ENCODE measurements around the gene SEC11A.
"Not testable (repeated sequence)": the region's sequence is repeated elsewhere in the genome, so short reads cannot be mapped to it uniquely, and the experiment has no call there.

The SEC11A gene

DNA sequence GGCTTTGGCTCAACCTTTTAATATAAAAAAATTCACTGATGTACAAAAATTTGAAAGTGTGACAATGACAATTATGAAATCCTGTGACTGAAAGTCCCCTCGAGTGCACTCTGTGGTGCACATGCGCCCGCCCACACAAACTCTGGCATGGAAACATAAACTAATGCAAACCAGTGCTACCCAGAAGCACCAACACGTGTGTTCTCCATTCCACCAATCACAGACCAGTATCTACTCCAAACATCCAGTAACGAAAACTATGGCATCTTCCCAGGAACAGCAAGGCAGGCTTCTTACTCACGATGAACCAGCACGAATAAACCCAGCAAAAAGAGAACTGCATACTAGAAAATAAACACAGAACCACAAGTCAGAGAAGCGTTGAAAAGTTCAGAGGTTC lies 46.2 kb downstream of the SEC11A start:
- no peak for DNase-seq

DNA sequence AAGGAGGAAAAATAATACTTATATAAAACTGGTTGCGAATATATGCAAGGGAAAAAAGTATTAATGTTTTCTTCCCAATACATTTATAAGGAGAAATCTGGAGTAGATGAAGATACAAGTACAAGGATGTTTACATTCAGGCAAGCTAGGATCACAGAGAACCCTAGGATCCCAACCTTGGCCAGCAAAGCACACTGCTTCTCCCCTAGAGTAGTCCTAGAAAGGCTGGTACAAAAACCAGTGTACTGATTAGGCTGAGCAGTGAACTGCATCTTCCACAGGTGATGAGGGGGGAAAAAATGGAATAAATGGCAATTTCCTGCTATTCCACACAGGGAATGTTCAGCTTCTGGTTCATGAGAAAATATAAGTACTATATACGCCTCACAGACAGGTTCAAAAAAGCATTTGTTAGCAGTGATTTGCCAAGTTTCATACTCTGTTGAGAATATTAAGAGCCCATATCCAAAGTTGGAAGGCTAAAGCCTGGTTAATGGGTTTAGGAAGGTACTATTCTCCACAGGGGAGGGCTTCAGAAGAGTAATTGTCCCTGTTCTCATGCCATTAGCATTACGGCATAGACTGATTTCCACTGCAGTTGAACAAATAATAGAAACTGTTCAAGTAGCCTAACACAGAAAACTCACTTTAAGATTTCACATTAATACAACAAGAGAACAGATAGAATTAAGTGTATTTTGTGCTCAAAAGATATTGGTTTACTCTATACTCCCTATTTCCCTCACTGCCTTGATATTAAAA lies 47.5 kb downstream of the SEC11A start:
- DNase-seq = no peak

DNA sequence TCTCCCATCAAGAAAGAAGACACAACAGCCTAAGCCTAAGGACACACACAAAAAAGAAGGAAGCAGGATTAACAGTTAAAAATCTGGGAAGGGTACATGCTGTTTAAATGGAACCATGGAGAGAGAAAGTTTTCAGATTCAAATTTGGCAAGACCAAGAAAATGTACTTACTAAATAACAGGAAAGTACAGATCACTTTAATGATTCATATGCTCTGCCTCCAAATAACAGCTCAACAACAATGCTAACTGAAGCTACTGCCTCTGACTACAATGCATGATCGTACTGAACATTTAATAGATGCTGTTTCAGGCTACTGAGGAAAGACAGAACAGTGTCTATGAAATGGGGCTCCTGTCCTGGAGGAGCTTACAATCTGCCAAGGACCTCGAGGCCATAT lies 49.6 kb downstream of the SEC11A start:
- DNase-seq = no peak

DNA sequence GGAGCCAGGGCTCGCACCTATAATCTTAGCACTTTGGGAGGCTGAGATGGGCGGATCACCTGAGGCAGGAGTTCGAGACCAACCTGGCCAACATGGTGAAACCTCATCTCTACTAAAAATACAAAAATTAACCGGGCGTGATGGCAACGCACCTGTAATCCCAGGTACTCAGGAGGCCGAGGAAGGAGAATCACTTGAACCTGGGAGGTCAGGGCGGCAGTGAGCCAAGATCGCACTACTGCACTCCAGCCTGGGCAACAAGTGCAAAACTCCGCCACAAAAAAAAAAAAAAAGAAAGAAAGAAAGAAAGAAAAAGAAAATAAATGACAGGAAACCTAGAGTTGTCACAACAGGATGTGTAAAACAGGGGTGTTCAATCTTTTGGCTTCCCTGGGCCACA lies 54.9 kb downstream of the SEC11A start:
- no peak for DNase-seq

DNA sequence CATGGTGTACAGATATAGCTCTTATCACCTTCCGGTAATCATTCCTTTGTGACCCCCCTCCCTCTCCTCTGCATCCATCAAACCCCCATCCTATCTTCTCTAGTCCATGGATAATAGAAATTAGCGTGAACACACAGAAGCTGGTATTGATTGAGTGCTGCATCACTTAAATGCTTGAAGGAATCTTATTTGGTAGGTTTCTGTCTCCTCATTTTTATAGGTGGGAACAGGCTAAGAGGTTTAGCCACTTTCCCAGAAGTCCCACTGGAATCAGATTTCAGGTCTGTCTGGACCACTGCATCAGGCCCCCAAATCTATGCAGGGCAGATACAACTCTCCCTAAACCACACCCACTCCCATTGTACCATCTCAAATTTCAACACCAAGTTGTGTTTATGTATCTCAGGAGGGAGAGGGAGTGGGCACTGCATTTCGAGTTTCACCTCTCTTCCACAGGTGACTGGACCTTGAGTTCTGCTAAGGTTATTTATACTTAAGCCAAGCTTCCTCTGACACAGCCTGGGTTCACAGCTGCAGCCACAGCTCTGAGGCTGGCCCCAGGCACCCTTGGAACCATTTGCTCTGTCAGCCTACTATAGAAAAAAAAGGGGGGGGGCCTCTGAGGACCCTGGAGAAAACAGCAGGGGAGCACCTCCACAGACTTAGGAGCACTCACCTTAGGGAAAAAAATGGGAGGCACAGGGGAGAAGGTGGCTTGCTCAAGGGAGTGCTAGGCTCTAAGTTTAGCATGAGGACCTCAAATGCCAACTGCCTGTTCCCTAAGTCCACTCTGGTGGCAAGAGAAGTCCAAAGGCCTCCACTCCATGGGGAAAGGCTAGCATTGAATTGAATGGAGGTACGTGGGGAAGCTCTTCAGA lies 55.8 kb downstream of the SEC11A start:
- no peak for DNase-seq

DNA sequence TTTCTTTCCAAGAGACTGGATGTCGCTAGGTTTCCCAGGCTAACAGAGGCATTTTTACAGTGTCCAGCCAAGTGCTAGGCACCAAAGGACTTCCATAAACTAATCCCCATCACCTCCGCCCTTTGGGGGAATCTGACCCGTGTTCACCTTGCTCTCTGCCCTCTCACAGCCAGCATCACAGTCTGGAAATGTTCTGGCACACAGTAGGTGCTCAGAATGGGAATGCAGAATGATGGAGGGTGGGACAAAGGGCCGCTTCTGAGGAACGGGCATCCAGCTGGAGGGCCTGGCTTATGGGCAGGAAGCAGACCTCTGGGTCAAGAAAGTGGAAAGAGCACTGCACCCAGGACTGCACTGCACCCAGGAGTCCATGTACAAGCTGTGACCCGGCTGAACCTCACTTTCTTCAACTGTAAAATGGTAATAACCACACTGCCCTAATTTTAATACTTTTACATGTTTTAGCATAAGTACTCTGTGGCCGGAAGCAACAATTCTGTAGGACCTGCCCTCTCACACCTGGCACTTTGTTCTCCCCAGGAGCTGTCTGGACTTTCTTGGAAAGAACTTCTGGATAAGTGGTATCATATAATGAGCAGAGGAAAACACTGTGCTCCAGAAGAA lies 57.0 kb downstream of the SEC11A start:
- DNase-seq = no peak

DNA sequence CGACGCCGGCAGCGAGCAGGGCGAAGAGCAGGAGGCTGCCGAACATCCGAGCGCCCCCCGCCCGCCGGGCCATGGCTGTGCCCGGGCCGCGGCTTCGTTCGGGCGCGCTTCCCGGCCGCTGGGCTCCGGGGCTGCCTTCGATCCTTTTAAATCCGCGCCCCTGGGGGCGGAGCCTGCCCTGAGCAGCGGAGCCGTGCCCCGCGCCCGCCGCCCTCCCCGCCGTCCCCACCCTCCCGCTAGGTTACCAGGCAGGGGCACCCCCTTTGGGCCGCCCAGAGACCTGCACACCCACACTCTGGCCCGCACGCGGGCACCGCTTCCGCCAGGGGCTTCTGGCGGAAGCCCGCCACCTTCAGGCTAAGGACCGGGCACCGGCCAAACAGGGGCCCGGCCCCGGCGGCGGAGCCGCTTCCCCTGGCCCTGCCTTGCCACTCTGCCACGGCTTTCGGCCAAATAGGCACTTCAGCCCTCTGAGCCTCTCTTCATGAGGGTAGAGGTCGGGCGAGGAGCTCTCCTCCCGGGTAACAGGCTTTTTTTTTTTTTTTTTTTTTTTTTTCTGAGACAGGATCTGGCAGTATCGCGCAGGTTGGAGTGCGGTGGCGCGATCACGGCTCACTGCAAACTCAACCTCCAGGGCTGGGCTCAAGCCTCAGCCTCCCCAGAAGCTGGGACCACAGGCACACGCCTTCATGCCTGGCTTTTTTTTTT lies 57.7 kb downstream of the SEC11A start, which contains the start of gene NMB:
Gene NMB (minus strand): TSS at position 120 of the 708 bp plus-strand sequence. CDS start 47 bp downstream, at position 73.
- DNase-seq = peak; percentile 90

DNA sequence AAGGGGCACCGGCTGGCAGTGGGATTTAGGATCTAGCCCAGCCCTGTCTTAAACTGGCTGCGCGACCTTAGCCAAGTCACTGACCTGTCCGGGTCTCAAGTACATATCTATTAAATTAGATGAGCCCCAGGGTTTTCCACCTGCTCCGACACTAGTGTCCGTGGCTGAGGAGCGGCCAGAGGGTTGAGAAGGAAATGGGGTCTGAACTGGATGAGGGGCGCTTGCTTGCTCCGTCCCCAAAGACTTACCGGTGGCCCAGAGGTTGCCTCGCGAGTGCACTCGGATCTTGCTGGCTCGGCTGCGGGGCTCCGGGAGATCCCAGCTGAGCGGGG lies 58.2 kb downstream of the SEC11A start:
- DNase-seq = no peak

DNA sequence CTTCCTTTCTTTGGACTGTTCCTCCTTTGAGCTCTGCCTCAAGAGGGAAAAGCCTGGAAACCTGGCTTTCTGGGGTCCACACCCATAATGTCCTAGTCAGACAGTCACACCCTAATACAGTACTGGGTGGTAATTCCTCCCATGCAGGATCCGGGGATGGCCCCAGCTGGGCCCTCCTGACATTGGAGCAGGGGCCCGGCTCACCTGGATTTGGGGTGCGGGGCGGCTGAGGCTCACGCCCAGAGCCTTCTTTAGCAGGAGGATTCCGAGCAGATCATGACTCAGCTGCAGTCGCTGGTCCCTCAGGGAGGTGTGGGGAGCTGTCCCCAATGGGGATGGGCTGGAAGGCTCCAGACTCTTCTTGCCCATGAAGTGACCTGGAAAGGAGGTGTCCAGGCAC lies 59.0 kb downstream of the SEC11A start:
- DNase-seq = no peak

DNA sequence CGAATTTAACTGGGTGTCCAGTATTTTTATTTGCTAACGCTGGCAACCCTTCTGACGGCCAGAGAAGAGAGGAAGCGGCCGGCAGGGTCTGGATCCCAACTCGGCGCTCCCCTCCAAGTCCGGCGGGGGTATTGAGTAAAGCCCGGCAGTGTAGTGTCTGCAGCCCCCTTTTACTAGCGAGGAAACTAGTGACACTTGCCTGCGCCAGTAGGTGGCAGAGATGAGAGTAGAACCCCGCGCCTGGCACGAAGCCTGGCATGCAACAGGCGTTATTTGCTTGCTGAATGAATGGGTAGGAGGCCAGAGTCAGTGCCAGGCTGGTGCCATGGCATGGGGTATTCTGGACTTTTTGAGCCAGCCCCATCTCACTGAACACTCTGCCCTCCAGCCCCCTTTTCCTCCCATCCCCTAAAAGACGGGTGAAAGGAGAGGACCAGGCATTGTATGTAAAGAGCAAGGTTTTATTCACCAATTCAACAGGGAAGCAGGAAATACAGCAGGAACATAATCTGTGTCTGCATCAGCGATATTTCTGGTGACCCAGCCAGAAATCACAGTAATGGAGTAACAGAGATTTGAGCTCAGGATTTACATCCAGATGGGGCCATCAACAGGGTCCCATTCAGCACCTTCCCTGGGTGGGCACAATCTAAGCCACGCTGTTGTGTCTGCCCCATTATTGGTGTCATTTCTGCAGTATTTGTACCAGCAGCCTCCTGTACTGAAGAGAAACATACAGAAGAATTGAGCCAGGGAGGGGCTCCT lies 61.1 kb downstream of the SEC11A start:
- DNase-seq = peak; percentile 79

DNA sequence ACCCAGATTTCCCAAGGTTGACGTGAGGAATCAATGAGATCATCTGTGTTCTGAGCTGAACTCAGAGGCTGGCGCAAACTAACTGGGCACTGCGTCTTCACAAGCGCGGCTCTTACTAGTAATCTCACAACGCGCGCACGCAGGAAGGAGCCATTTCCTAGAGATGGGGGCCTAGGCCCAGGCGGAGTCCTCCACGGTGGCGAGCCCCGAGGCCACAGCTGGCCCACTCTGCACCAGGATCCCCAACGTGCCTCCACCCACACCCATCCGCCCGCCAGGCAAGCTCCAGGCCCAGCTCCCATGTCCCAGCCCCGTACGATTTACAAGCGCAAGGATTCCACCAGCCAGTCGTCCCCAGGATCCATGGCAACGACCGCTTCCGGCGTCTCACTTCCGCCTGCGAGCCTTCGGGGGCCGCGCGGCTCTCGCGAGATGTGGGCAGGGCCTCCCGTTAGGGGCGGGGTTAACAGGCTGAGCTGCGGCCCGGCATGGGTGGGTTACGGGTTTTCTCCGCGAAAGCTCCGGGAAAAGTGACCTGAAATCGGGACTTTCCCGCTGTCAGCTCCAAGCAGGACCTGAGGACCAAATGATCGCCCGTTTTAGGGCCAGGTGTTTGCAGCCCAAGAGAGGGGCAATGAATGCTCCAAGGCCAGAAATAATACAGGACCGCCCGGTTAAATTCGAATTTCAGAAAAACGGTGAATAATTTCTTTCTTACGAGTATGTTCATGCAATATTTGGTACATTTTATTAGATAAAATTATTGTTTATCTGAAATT lies 61.8 kb downstream of the SEC11A start, which contains the start of gene WDR73:
Gene WDR73 (minus strand): TSS at position 374 of the 779 bp plus-strand sequence. CDS start 9 bp downstream, at position 365.
- DNase-seq = peak; percentile 96

DNA sequence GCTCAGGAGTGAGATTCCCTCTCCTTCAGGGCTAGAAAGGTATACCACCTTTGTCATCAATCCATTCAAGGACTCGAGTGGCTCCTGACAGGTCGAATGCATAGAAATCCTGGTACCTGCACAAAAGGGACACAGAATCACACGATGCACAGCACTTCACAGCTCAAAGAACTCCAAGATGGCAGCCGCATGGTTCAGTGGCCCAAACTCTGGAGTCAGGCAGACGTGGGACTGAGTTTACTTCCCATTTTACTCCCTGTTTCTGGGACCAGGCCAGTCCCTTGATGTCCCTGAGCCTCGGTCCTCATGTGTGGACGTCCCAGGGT lies 62.4 kb downstream of the SEC11A start:
- no peak for DNase-seq

DNA sequence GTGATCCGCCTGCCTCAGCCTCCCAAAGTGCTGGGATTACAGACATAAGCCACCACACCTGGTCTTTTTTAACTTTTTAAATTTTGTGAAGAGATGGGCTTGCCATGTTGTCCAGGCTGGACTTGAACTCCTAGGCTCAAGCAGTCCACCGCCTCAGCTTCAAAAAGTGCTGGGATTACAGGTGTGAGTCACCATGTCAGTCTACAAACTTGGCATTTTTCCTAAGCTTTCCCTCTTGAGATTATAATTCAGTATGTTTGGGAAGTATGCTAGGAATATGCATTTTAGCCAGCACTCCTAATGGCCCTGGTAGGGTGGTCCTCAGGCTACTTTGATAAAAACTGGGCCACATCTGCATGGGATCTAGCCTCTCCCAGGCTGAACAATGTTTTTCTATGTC lies 66.2 kb downstream of the SEC11A start:
- no peak for DNase-seq

DNA sequence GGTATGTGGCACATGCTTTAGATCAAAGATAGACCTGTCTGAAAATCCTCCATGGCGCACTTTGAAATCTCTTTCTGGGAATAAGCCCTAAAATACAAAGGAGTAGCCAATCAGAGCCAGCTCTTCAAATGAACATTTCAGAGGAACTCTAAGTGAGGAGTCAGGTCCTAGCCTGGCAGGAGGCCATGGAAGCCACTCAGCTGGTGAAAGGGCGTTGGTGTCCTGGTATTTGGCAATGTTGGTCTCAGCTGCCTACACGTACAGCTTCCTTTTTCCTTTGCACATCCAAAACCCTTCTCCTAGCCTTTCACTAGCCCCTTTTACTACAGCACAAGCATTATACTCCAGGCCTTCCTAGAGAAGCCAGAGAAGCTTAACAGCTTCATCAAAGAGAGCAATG lies 67.4 kb downstream of the SEC11A start:
- no peak for DNase-seq

DNA sequence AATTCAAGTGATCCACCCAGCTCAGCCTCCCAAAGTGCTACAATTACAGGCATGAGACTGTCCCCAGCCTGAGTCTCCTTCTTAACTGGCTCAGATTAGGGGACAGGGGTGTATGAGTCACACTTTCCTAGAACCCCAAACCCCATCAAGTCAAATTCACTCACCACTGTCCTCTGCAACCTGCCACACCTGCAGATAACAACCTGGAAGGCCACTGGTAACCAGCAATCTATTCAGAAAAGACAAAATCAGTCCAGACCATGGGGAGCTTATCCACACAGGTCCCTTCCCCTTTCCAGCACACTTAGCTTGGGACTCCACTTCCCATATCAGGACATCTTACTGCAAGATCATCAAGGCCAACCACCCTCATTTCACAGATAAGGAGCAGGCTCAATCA lies 68.2 kb downstream of the SEC11A start:
- no peak for DNase-seq

DNA sequence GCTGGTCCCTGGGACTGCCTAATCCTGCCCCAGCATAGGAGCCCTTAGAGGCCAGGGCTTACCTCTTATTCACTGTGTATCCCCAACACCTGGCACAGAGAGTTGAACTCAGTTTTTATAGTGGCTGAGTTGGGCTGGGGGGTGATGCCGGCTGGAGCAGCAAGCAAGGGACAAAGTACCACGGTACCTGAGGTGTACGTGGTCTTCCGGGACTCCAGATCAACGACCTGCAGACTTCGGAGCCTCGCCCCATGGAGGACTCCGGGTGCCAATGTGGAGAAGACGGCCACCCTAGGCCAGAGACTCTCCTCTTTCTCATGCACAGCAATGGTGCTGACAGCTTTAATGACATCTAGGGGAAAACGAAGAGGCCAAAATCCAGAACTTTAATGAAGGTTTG lies 69.9 kb downstream of the SEC11A start:
- DNase-seq = no peak

DNA sequence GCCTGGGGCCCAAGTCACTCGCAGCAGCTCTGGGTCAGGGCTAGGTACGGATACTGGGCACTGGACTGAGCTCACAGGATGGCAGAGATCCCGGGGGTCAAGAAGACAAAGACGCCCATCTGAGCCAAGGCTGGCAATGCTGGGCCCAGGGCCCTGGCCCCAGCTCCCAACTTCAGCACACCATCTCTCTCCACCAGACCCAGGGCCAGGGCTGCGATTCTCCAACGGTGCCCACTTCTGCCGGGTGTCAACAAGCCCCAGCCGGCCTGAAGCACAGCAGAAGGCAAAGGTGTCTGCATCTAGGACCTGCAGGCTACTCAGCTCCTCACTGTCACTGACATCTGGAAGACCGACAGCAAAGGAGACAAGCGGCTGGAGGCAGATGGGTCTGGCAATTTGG lies 70.4 kb downstream of the SEC11A start:
- no peak for DNase-seq

DNA sequence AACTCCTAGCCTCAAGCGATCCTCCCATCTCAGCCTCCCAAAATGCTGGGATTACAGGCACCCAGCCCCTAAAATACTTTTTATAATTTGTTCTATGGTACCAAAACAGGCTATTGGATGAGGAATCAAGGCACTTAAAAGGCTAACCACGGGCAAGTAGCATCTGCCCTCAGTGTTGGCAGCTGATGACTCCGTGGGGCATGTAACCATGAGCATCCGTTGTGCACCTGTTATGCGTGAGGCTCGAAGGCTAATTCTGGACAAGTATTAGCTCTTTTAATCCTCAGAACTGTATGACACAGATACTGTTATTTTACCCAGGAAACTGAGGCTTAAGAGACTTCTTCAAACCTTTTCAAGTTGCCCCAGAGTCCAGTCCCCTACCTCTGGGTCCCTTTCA lies 72.1 kb downstream of the SEC11A start:
- DNase-seq = no peak

DNA sequence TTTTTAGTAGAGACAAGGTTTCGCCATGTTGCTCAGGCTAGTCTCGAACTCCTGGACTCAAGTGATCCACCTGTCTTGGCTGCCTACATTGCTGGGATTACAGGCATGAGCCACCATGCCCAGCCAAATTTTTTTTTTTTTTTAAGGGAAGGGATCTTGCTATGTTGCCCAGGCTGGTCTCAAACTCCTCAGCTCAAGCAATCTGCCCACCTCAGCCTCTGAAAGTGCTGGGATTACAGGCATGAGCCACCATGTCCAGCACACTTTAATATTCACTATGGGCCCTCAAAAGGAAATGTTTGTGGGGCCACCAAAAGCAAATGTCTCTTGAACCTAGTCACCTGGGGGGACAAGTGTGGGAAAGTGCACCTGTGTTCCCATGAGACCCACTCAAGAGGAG lies 73.3 kb downstream of the SEC11A start:
- DNase-seq = not testable (repeated sequence)

DNA sequence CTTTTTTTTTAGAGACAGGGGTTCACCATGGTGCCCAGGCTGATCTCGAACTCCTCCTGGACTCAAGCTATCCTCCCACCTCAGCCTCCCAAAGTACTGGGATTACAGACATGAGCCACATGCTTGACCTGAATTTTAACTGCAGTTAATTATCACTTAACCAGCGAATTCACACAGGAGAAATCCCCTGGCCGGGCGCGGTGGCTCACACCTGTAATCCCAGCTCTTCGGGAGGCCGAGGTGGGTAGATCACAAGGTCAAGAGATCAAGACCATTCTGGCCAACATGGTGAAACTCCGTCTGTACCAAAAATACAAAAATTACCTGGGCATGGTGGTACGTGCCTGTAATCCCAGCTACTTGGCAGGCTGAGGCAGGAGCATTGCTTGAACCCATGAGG lies 74.1 kb downstream of the SEC11A start:
- DNase-seq = not testable (repeated sequence)

DNA sequence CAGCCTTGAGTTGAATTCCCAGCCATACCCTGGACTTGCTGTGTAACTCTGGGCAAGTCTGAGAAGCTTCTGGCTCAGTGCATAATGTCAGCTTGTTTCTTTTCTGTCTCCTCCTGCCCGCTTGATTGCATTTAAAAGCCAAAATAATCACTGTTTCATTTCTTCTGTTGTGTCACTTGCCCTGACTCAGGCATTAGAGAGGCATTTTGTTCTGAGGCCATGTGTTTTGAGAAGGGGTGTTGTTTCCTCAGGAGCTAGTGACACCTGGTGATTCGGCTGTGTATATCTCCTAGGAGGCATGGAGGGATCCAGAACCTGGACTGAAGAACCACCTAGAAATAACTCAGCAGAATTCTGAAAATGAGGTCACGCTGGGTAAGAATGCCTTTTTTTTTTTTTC lies 77.8 kb downstream of the SEC11A start:
- DNase-seq = peak; percentile 34
